Esophagus squamous epithelium (tissue), 5 donors: ENCODE measurements around the gene PDSS1. TPM values are rescaled to one million over a fixed set of nuclear protein-coding genes. Genes with fewer than 3 reads are reported as not detected.

Experiments used
- DNase-seq: peaks from one replicate; lab custom pipeline; 2025; lab: John Stamatoyannopoulos, UW
- H3K27ac ChIP-seq, 4 donors: fragments of 200-600 bp; sonication (generic); one replicate each; pipeline ENCODE4 v1.5.1; 2016 to 2019; ENCODE audit warnings: mild to moderate bottlenecking in 1 of 4
- H3K27me3 ChIP-seq, 4 donors: fragments of 200-600 bp; sonication (generic); 1 replicate in 3 of 4; 2 replicates in 1 of 4; pipeline versions ENCODE4 v1.5.1 to v1.6.0; 2017 to 2021; ENCODE audit warnings: antibody characterized with exemption in 1 of 4
- H3K36me3 ChIP-seq, 3 donors: fragments of 200-600 bp; sonication (generic); one replicate each; pipeline ENCODE4 v1.5.1; 2016 to 2019
- H3K4me1 ChIP-seq, 3 donors: fragments of 200-600 bp; sonication (generic); one replicate each; pipeline ENCODE4 v1.5.1; 2017 to 2019
- H3K4me3 ChIP-seq, 4 donors: fragments of 200-600 bp; sonication (generic); 1 replicate in 3 of 4; 2 replicates in 1 of 4; pipeline ENCODE4 v1.5.1; 2016 to 2019; ENCODE audit warnings: mild to moderate bottlenecking in 2 of 4, moderate library complexity in 1 of 4
- H3K9me3 ChIP-seq, 3 donors: fragments of 200-600 bp; sonication (generic); one replicate each; pipeline ENCODE4 v1.5.1; 2016 to 2019
- POLR2A ChIP-seq, 4 donors: fragments of 450-650 bp; IDR thresholded peaks; one replicate each; pipeline ENCODE4 v1.6.1; 2017; ENCODE audit warnings: antibody characterized with exemption in 4 of 4, mild to moderate bottlenecking in 4 of 4, moderate library complexity in 3 of 4
- WGBS, 2 donors: methylation state at CpG; one replicate each; pipeline ENCODE4 v1.1.5; 2018; 5-methylcytosine and 5-hydroxymethylcytosine counted together
- intact Hi-C: fragments of 100-400 bp; cut with DNase I; formaldehyde crosslinking; loops from one replicate; pipeline ENCODE4 v1.15.0; 2022
- total RNA-seq, 4 donors: library from RNA; depleted of rRNA; stranded (reverse); fragments of >200 nt; gene quantifications; one replicate each; pipeline ENCODE4 v1.1.0, GENCODE V29; 2016
- TF ChIP-seq, protein P1 (sequence below), 6 experiments: fragments of 450-650 bp in 4 of 6; fragments of 200-600 bp in 2 of 6; sonication (generic) in 2 of 6; IDR thresholded peaks; one replicate each; pipeline ENCODE4 v1.5.1; 2016 to 2019; ENCODE audit warnings: antibody characterized with exemption in 6 of 6, mild to moderate bottlenecking in 4 of 6, moderate library complexity in 4 of 6
- donor health status: DM: yes; HTN: yes; CAD: no.

The PDSS1 gene
- total RNA-seq, 4 donors from 2014 or later: 7.7 to 21.1 (median 11.7) TPM

DNA sequence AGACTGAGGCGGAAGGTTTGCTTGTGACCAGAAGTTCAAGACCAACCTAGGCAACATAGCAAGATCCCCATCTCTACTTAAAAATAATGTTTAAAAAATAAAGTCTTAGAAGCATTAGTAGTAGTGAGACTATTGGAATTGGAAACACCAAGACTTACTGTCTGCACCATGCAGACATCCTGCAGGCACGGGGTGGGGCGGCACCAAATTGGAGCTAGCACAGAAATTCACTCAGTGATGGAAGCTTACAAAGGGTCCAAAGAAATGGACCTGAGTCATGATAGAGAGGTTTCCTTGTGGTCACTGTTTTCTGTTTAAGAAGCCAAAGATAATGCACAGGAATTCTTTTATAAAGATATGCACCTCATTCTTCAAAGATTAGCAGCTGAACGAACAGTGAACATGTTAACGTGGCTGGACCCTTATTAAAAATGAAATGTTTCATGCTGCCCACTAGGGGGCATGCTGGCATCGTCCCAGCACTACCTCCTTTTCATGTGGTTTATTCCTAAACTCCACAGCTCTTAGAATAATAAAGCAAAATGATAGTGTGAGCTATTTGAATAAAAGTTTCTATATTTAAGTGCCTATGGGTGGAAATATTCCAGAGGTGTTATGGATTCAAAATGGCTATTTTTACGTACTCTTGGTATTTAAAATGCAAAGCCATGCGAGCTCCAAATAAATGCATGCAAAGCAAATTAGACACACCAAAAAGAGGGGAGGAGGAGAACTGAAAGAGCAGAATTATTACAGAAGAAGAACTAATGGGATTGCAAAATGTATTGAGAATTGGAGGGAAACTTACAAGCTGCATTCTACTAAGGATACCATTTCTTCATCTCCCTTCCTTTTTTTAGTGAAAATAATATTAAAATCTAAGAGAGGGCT, 28.6 kb downstream of the PDSS1 start:
- intact Hi-C loops: loop anchor here (5.0 kb wide), 1 partner anchor 151 kb away; no protein-coding TSS in a partner anchor
- no peaks in the 10 kb centered on the region for H3K9me3 ChIP-seq
- H3K36me3 ChIP-seq: peaks cover 0 to 87% (median 0%) of the 10 kb centered on the region in 3 donors

DNA sequence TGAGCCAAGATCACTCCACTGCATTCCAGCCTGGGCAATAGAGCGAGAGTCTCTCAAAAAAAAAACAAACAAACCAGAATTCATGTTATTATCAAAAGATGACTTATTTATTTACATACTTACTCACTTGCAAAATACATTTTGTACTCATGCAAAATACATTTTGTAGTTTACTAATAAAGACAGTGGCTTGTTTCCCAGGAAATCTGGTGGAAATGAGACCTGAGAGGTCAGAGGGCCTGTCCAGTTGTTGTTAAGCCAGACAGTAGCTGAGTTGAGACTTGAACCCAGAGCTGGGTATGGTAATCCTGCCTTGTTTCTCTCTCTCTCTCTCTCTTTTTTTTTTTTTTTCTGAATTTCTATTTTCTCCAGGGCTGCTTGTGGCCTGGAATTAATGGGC, 29.5 kb downstream of the PDSS1 start:
- WGBS, 2 donors: 90 to 100% methylated on average over 1 of the region's 1 CpG
- Histone ChIP-seq H3K36me3 (peaks cover 0 to 88% (median 3%) of the 10 kb centered on the region in 3 donors), H3K9me3 (no peaks in the 10 kb centered on the region), H3K4me1 (no peaks in the 10 kb centered on the region), H3K27me3 (no peaks in the 10 kb centered on the region), H3K4me3 (no peak overlapping the region), H3K27ac (no peak overlapping the region)
- DNase-seq: no peak
- intact Hi-C loops: loop anchor here (5.0 kb wide), 1 partner anchor 150 kb away; no protein-coding TSS in a partner anchor
- no peak for TF ChIP-seq POLR2A (IDR thresholded peaks at IDR 0.05)
- TF ChIP-seq, protein P1, sequence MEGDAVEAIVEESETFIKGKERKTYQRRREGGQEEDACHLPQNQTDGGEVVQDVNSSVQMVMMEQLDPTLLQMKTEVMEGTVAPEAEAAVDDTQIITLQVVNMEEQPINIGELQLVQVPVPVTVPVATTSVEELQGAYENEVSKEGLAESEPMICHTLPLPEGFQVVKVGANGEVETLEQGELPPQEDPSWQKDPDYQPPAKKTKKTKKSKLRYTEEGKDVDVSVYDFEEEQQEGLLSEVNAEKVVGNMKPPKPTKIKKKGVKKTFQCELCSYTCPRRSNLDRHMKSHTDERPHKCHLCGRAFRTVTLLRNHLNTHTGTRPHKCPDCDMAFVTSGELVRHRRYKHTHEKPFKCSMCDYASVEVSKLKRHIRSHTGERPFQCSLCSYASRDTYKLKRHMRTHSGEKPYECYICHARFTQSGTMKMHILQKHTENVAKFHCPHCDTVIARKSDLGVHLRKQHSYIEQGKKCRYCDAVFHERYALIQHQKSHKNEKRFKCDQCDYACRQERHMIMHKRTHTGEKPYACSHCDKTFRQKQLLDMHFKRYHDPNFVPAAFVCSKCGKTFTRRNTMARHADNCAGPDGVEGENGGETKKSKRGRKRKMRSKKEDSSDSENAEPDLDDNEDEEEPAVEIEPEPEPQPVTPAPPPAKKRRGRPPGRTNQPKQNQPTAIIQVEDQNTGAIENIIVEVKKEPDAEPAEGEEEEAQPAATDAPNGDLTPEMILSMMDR (IDR thresholded peaks at IDR 0.05): no peak

More for the DNA sequence above, 28.6 kb downstream of the PDSS1 start:
- no peak for TF ChIP-seq POLR2A (IDR thresholded peaks at IDR 0.05)
- TF ChIP-seq, protein P1 (IDR thresholded peaks at IDR 0.05): peak; percentile 64 to 85 (median 82)
- Histone ChIP-seq H3K27ac (no peak overlapping the region), H3K4me3 (no peak overlapping the region), H3K4me1 (no peaks in the 10 kb centered on the region), H3K27me3 (no peaks in the 10 kb centered on the region)
- DNase-seq: no peak
- 56 to 58% methylated on average over 8 of the region's 8 CpGs for WGBS, 2 donors

DNA sequence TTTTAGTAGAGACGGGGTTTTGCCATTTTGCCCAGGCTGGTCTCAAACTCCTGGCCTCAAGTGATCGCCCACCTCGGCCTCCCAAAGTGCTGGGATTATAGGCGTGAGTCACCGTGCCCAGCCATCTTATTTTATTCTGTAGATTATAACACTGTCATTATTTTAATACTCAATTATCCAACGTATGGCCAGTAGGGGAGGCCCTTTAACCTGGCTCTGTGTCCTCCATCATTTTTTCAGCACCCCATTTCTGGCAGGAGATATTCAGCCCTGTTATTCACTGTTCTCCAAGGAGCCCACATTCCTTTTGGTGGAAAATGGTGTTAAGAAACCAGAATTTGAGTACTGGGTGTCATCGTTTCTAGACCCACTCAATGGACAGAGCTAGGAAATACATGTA, 31.5 kb downstream of the PDSS1 start:
- intact Hi-C loops: loop anchor here (5.0 kb wide), 1 partner anchor 148 kb away; no protein-coding TSS in a partner anchor
- TF ChIP-seq, protein P1 (IDR thresholded peaks at IDR 0.05): peak in 1 of 6 experiments; percentile 26
- TF ChIP-seq POLR2A (IDR thresholded peaks at IDR 0.05): no peak
- H3K27me3 ChIP-seq: no peaks in the 10 kb centered on the region

DNA sequence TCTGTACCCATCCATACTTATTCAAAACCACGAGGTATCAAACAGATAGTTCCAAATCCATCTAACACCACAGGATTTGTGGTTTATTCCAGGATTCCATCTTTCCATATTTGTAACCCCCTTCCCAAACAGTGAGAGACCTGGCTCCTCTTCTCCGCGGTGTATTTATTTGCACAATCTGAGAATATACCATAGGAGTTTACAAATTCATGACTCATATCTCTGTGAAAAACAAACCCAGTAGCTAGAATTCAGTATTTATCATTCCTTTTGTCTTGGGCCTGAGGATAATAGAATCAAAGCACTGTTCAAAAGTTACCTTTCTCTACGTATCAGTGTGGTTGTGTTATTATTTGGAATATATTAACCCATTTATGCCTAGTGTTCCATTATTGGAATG, 31.9 kb downstream of the PDSS1 start:
- Histone ChIP-seq H3K36me3 (peaks cover 0 to 83% (median 7%) of the 10 kb centered on the region in 3 donors), H3K27ac (no peak overlapping the region), H3K27me3 (no peaks in the 10 kb centered on the region), H3K4me1 (peaks cover 0 to 13% (median 5%) of the 10 kb centered on the region in 3 donors), H3K4me3 (no peak overlapping the region), H3K9me3 (no peaks in the 10 kb centered on the region)
- 83 to 85% methylated on average over 4 of the region's 4 CpGs for WGBS, 2 donors
- DNase-seq: no peak
- TF ChIP-seq, protein P1 (IDR thresholded peaks at IDR 0.05): no peak
- TF ChIP-seq POLR2A (IDR thresholded peaks at IDR 0.05): no peak
- intact Hi-C loops: loop anchor here (5.0 kb wide), 1 partner anchor 148 kb away; no protein-coding TSS in a partner anchor

More for the DNA sequence above, 31.5 kb downstream of the PDSS1 start:
- Histone ChIP-seq H3K4me1 (peaks cover 0 to 9% (median 3%) of the 10 kb centered on the region in 3 donors), H3K27ac (no peak overlapping the region), H3K36me3 (peaks cover 0 to 83% (median 7%) of the 10 kb centered on the region in 3 donors), H3K9me3 (no peaks in the 10 kb centered on the region), H3K4me3 (no peak overlapping the region)
- WGBS, 2 donors: 83 to 86% methylated on average over 6 to 7 of the region's 7 CpGs
- DNase-seq: no peak

- TF ChIP-seq POLR2A (IDR thresholded peaks at IDR 0.05): no peak
- TF ChIP-seq, protein P1 (IDR thresholded peaks at IDR 0.05): no peak
- Histone ChIP-seq H3K27me3 (no peaks in the 10 kb centered on the region), H3K4me3 (no peak overlapping the region), H3K27ac (no peak overlapping the region), H3K36me3 (peaks cover 0 to 76% (median 7%) of the 10 kb centered on the region in 3 donors), H3K9me3 (no peaks in the 10 kb centered on the region), H3K4me1 (peaks cover 0 to 22% (median 5%) of the 10 kb centered on the region in 3 donors)
- WGBS, 2 donors: 85 to 93% methylated on average over 2 of the region's 2 CpGs
- DNase-seq: no peak
- intact Hi-C loops: loop anchor here (10.0 kb wide), 1 partner anchor 284 kb away; no protein-coding TSS in a partner anchor
Measured at GRCh38 chr10:26730552-26730951, 33.1 kb downstream of the PDSS1 start.
